ENCODE data around the gene TMEM245.

TMEM245 gene

DNA sequence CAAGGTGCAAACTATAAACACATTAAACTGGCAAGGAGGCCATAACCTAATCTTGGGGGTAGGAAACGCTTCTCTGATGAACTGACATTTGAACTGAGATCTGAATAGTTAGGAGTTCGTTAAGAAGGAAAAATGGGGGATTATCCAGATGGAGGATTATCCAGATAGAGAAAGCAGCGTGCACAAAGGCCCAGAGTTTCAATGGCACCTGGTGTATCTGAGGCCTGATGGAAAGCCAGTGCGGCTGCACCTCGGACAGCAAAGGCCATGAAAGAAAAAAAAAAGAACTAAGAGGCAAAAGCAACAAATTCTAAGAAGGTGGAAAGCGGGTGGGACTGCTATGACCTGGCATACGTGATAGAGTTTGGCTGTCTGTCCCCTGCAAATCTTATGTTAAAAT, 93.4 kb downstream of the TMEM245 start:
- no peak for DNase-seq (ENCODE audit: low read depth in 2 of 2)

DNA sequence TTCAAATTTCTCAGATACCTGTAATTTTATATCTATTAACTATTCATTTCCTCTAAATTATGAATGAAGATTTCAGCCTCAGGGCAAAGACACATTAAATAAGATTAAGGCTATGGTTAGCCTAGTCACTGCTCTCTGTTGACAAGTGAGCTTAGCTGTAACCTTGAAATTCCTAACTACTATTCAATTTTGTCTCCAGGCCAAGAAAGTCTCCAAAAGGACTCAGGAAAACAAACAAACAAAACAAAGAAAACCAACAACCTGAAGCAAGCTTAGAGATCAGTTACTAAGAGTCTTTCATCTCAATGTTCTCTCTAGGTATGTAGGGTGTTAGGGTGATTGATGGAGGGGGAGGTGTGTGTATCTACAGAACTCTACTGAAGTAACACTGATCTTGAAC, 96.9 kb downstream of the TMEM245 start:
- DNase-seq (ENCODE audit: low read depth in 2 of 2), result no peak

DNA sequence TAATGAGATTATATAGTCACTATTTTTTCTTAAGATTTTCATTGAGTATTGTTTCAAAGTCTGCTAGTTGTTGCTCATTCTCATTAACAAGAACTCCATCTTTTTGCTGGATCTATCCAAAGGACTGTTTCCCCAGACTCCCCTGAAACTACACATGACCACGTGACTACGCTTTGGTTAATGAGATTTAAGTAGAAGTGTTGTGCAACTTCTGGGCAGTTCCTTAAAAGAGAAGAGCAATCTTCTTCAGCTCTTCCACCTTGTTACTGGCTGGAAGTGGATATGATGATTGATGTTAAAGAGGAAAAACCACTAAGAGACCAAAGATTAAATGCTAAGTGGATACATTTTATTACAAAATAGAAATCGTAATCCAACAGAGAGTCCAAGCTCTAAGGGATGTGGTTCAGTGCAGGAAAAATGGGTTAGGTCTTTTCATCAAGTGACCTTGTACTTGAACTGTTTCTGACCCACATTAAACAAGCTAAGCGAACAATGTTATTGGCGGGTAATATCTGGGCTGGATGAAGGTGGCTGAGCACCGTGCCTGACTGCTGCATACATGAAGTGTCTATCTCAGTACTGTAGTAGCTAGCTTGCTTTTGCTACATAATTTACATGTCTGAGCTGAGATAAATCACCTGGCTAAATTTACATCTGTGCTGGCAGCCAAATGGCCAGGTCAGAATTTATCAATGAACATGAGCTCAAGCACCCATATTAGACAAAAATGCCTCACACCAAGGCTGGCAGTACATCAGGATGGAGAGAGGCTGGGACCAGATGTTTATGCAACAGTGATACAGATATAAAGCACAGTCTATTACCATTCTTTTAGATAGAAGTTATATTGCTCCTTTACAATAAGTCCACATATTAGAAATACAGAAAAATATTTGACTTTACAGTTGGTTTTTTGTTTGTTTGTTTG, 98.9 kb downstream of the TMEM245 start:
- DNase-seq (ENCODE audit: low read depth in 2 of 2), result no peak

DNA sequence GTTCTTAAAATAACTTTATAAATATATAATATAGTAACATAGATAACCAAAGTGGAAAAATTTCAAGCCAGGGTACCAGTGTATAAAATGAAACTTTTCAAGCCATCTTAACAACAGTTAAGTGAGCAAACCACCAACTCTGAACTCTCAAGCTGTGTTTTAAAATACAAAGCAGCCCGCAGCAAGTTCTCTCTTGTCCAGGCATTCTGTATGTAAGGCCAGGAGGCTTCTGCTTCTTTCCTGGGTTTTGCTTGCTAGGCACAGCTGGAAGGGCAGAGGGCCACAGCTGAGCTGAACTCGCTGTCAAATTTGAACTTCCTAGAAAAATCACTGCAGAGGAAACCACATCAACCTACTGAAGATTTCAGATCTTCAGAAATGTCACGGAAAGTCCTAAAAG, 99.6 kb downstream of the TMEM245 start:
- no peak for DNase-seq (ENCODE audit: low read depth in 2 of 2)

DNA sequence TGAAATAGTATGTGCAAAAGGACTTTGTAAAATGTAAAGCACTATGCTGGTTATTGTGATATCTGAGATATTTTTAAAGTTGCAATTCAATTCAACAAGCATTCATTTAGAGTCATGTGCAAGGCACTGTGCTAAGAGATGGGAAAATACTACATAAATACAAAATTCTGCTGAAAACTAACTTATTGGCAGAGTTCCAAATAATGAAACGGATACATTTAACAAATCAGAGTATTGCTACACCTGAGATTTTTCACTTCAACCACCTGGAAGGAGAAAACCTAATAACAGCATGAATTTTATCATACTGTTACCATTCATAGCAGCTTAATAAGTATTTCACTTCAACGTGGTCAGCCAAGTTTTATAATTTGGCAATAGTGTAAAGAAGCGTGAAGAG, 100.3 kb downstream of the TMEM245 start:
- no peak for DNase-seq (ENCODE audit: low read depth in 2 of 2)

DNA sequence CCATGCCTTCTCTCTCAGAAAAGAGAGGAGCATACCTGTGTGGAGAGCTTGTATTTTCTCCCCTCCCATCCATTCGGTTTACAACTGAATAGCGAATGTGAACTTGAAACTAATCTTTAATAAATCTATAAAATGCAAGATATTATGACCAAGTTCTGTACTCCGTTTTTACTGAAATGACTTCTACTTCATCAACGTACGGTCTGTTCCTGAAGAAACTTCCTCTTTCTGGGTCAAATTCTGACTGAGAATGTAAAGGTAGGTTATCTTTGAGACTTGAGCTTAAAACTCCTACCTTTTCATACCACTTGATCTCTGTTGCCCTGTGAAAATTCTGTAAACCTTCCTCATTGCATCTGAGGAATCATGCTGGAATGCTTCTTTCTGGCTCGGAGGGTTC, 102.3 kb downstream of the TMEM245 start:
- DNase-seq (ENCODE audit: low read depth in 2 of 2), result no peak

DNA sequence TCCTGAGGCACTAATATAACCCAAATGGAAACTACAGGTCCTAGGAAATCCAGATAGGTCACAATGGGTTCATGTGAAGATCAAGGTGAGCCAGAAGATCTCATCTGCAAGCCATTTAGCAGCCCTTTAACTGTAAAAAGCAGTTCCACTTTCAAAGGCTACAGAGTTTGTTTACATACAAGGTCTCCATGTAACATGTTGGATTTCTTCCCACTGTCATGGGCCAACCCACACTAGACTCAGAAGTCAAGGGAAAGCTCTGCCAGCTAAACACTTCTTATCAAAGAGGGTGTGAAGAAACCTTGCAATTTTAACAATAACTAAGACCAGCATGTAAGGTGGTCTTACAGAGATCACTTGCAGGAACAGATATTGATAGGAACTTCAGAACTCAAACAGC, 102.7 kb downstream of the TMEM245 start:
- no peak for DNase-seq (ENCODE audit: low read depth in 2 of 2)

DNA sequence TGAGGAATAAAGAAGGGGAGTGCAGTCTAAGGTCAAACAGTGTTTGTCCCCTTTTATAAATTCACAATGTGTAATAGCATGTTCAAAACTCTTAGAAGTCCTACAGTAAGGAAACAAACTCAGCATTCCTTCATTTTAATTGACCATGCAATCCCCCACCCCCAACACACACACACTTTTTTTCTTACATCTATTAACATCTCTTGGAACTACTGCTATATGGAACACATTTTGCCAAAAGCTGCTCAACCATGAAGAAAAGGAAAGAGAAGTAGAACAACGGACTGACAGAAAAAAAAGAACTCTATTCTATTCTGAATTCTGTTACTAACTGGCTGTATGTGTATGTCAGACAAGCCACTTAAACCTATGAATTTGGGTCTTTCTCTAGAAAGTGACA, 103.6 kb downstream of the TMEM245 start:
- no peak for DNase-seq (ENCODE audit: low read depth in 2 of 2)

DNA sequence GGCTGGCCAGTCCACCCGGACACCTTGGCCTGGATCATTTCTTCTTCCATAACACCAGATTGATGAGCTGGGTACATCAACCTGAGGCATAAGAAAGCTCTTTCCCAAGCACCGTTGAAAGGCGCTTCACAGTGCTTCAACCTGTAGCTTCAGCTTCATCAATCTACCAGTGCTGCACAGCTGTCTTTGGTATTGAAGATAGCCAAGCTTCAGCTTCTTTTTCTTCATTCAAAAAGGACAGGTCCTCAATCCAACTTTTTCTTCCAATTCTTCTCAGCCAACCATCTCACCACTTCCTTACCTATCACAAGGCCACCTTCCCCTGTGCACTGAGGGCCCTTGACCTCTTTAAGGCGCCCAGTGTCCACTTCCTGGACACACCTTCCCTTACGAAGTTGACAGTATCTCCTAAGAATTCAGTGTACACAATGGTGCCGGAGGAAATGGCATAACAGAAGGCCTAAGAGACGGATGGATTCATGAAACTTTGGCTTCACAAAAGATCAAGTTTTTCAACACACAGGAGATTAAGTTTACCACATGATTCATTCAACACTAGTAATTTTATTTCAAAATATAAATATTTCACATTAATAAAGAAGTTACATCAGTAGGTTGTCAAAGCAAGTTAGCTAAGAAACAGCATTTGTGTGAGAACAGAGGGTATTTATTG, 105.0 kb downstream of the TMEM245 start:
- no peak for DNase-seq (ENCODE audit: low read depth in 2 of 2)

DNA sequence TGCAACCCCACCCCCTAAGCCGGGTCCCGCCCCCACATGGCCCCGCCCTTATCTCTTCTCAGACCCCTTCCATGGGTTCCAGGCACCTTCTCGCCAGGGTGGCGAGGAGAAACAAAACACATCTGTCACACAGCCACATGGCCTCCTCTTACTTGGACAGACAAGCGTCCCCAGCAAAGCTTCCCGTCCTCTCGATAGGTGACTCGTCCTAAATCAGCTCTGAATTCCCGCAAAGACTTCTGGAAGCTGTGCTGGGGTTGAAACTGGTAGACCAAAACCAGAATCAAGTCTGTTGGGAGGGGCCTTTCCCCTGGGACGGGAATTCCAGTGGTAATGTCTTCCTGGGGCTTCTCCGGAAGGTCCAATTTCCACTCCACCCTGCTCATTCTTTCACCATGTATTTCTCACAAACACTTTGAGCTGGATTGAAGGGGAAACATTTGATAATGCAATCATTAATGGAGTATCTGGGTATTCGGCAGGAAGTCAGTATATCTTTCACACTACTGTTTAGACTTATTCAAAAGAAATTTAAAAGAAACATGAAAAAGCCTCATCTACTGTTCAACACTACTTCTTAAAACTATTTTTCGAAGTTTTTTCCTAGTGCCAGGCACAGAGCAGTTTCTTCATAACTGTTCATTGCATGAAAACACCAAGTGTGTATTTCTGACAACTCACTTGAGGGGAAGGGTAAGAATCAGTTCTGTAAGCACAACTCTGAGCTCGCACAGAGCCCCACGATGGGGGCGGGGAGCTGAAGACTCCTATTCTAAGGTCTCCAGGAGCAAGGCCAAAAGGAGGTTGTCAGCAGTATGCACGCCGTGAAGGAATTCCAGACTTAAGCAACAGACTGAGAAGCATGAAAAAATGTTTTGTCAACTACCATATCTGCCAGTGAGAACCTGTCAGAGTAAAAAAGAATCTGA, 105.8 kb downstream of the TMEM245 start:
- DNase-seq (ENCODE audit: low read depth in 2 of 2), result no peak

DNA sequence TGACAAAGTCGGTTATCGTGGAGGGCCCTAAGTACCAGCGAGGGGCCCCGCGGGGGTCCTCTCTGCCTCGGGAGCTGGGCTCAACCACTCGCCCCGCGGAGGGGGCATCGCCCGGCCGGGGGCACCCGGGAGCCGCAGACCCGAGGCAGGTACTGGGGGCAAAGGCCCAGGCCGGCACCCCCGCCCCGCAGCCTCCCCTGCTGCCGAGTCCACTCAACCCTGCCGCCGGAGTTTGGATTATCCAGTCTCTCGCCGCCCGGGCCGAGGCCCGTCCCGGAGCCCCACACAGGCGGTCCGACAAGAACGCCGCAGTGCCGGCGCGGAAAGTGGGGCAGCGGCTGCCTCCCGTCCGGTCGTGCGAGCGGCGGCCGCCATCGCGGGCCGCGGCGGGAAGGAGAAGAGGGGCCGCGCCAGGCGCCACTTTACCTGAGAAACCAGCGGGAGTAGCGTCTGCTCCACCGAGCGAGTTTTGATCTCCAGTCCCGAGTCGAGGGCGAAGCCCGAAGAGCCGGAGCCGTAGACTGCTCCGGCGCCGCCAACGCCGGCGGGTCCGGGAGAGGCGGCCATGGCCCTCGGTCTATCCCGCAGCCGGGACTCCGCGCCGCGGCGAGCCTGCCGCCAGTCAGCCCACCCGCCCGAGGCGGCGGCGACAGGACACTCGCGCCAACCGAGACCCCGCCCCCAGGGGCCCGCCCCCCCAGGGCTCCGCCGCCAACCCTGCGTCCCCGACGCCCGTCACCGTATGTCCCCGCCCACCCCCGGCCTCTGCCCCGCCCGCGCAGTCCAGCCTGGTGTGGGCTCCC, 106.7 kb downstream of the TMEM245 start, which contains the start of gene CTNNAL1:
Gene CTNNAL1, minus strand, starts transcription at position 624 of the 803 bp plus-strand sequence. Its CDS starts 57 bp downstream, at position 567.
- DNase-seq (ENCODE audit: low read depth in 2 of 2), result peak; percentile 77 to 86

DNA sequence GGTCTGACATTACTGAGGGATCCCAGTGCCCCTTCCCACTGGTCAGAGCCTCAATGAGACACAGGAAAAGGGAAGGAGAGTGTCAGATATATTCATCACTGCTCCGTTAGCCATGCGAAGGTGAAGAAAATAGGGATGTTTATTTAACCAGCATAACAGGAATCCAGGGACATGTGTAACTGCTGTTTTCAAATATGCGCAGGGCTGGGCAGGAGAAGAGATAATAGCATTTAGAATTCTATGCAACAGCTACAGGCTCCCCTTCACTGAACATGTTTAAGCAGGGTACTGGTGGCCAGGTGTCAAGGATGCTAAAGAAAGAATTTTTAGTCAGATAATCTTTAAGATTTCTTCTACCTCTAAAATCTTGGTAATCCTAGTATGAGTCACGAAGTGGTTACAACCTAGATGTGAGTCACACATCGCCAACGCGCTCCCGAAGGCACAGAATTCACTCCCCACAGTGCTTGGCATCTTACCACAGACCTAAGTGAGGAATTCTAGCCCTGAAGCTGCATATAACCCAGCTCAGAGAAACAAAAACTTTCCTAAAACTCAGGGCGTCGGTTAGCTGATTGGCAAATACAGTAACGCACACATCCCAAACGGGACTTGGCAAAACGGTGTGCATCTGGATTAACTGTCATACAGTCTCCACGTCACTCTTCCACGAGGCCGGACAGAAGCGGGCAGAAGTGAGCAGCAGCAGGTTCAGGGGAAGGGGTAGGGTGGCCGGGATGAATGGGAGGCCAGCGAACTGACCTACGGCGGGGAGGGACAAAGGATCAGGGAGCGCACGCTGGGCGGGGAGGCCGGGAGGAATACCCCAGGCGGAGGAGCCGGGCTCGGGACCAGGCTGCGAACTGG, 107.5 kb downstream of the TMEM245 start:
- DNase-seq (ENCODE audit: low read depth in 2 of 2), result peak; percentile 15 to 34

DNA sequence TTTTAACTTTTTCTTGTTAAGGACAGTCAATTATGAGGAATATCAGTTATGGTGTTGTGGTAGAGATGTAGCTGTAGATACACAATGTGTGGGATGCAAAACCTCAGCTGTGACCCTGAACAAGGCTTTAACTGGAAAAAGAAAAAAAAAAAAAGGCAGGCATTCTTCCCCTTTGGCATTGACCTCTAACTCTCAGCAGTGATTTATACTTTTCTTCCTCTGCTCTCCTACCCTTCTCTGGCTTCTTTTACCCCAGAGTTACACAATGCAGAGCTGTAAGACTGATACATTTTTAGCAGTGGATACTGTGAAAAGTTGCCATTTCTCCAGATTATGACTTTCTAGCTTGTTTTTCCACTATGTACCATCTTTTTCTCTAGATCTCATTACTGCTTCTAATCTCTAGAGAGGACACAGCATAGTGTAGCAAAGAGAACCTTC, 108.5 kb downstream of the TMEM245 start:
- no peak for DNase-seq (ENCODE audit: low read depth in 2 of 2)

DNA sequence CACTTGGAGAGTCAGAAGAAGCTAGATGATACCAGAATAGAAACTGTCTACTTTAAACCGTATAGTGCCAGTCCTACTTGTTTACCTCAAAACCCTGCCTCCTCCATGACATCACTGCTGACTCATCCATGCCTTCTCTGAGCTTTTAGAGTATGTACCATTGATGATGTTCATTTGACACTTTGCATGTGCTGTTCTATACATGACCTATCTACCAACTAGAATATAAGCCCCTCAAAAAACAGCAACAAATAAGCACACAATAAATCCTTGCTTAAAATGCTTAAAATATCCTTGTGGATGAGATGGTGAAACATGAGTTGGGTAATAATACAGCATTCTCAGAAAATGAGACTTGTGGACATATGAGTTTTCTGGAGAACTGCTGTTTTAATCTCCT, 109.0 kb downstream of the TMEM245 start:
- DNase-seq (ENCODE audit: low read depth in 2 of 2), result peak; percentile 46 to 52

DNA sequence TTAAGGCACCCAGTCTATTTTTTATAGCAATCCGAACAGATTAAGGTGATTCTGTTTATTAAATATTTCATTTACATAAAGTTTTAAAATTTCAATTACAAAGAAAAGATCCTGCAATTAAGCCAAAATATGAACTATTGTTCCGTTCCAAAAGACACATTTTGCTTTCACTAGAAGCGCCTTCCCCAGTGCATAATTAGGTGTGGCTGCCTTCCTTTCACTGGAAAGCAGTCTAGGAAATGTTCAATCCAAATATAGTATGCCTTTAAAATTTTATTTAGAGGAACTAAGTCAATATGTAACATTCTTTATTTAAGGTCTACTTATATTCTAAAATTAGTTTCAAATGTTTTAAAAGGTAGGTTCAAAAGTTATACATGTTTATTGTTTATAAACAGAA, 114.1 kb downstream of the TMEM245 start:
- no peak for DNase-seq (ENCODE audit: low read depth in 2 of 2)

DNA sequence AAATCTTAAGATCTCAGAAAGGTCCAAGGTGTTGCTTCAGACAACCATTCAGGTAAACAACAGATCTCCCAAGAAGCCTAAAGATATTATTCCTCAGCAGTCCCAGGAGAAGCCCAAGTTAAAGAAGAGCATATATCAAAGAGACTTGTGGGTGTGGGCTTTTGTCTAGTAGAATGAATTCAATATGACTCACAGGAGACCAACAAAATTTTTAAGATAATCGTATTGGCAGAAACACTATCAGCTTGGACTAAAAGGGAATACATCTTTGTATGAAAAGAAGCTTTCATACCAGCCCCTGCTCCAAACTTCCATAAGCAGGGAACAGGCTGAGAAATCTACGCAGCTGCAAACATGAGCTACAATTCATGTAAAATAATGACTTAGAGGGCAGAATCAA, 116.6 kb downstream of the TMEM245 start:
- no peak for DNase-seq (ENCODE audit: low read depth in 2 of 2)

DNA sequence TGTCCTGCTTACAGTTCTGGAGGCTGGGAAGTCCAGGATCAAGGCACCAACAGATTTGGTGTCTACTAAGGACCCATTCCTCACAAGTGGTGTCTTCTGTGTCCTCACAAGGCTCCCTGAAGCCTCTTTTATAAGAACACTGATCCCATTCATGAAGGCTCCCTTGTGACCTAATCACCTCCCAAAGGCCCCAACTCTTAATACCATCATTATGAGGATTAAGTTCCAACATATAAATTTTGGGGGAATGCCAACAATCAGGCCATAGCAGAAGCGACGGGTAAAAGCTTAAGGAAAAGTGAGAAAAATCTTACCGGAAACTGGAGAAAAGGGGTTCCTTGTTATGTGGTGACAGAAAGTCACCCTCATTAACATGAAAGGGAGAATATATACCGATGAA, 117.6 kb downstream of the TMEM245 start:
- DNase-seq (ENCODE audit: low read depth in 2 of 2), result no peak

DNA sequence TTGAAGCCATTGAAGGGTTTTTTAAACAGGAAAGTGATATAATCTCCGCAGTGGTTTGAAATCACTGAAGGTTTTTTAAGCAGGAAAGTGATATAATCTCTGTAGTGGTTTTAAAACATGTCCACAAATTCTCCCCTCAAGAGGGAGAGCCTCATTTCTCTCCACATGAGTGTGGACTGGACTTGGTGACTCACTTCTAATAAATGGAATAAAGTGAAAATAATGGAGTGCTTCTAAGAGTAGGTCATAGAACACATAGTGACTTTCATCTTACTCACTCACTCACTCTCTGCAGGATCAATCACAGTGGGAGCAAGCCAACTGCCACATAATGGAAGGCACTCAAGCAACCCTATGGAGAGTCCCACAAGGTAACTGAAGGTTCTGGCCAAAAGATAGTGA, 118.5 kb downstream of the TMEM245 start:
- no peak for DNase-seq (ENCODE audit: low read depth in 2 of 2)

DNA sequence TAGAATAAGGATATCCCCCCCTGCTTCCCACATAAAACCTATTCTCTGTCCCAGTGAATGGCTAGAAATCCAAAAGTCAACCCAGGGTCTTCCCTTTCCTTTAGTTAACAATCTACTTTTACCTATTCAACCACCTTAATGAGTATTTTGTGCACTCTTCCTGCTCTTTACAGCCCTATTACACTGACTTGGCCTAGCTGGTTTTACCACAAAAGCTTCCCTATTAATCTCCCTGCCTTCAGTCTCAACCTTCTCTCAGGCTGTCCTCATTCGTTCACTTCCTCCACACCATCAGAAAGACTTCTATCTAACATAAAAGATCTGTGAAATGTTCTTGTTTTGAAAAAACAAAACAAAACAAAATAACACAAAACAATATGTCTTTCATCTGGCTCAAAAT, 122.6 kb downstream of the TMEM245 start:
- DNase-seq (ENCODE audit: low read depth in 2 of 2), result no peak

DNA sequence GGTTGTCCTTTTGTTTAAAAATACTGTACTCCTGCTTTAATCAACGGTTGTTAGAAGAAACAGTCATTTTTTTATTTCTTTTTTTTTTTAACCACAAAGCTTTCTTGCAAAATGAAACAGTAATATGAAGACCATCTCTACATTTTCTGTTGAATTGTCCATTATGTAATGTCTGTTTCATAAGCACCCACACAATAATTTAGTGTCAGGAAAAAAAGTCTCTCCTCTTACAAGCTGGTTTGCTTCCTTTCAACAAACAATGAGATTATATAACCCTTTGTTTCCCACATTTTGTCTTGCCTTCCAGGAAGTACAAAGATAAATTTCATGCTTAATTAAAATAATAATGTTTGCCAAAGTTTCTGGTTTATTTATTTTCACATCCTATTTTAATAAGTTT, 123.1 kb downstream of the TMEM245 start:
- DNase-seq (ENCODE audit: low read depth in 2 of 2), result no peak

Measured in stimulated activated CD4-positive, alpha-beta T cell treated with anti-CD3 and anti-CD28 coated beads, Interleukin-4, amount 100 ng/mL, for 48 hours (primary cell).